NCI-H510A (cell line): ENCODE data around the gene CDK15.
A peak's percentile ranks its signal among the peaks of the same experiment; 100 is the strongest.

Experiments
- DNase-seq: peaks from one replicate; lab custom pipeline; 2025; lab: John Stamatoyannopoulos, UW

The CDK15 gene

GRCh38 chr2:201908901-201909300, 102.6 kb downstream of the CDK15 start:
- DNase-seq, result no peak

DNA sequence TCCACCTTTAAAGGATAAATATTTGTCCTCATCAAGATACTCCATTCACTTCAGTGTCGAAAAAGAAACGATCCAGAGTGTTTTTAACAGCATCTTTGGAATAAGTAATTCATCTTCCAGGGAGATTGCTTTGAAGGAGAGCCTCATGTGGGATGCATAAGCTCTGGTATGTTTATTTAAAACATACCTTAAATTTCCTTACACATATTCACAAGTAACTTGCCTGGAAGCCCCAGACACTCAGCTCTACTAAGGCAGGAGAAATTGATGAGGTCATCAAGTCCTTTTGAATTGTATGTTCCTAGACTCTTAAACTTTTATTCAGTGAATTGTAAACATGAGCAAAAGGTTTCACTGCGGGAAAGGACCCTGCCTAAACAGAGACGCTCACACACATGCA, 103.0 kb downstream of the CDK15 start:
- DNase-seq, result no peak

DNA sequence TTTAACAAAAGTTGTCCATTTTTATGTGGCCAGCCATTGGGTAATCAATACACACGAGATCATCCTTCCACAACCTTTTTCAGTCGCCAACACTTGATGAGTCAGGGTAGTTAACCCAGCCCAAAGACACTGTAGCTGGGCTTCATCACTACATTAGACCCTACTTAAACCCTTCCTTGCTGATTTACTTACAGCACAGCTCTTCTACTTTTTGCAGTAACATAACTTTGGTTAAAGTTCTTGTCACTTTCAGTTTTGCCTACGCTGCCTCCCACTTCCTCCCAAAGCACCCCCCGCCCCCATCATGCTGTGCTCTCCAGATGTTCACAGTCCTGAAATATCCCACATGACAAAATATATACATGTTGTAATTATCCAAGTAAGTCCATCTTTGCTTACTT, 103.6 kb downstream of the CDK15 start:
- no peak for DNase-seq

- no peak for DNase-seq
These were observed 105.0 kb downstream of the CDK15 start for GRCh38 chr2:201911372-201911771.

- DNase-seq, result no peak
These were observed 106.9 kb downstream of the CDK15 start for GRCh38 chr2:201913201-201913600.

DNA sequence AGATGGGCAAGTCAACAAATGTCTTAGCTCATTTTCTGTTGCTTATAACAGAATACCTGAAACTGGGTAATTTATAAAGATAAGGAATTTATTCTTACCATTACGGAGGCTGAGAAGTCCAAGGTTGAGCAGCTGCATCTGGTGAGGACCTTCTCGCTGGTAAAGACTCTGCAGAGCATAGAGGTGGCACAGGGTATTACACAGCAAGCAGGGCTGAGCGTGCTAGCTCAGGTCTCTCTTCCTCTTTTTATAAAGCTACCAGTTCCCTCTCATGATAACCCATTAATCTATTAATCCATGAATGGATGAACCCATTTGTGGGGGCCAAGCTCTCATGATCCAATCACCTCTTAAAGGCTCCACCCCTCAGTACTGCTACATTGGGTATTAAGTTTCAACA, 109.1 kb downstream of the CDK15 start:
- no peak for DNase-seq

DNA sequence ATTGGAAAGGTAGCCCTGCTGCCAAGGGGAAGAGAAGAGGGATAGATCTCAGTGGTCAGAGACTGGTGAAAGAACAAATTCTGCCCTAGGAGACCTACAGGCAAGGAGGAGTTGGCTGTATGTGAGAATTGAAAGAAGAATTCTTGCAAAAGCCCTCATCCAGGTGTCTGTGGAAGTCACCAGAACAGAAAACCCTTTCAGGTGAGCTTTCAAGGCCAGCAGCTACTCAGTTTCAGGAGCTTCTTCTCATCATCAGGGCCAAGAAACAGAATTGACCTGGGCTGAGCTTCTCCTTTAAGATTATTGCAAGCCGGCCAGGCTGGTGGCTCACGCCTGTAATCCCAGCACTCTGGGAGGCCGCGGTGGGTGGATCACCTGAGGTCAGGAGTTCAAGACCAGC, 110.2 kb downstream of the CDK15 start:
- no peak for DNase-seq

DNA sequence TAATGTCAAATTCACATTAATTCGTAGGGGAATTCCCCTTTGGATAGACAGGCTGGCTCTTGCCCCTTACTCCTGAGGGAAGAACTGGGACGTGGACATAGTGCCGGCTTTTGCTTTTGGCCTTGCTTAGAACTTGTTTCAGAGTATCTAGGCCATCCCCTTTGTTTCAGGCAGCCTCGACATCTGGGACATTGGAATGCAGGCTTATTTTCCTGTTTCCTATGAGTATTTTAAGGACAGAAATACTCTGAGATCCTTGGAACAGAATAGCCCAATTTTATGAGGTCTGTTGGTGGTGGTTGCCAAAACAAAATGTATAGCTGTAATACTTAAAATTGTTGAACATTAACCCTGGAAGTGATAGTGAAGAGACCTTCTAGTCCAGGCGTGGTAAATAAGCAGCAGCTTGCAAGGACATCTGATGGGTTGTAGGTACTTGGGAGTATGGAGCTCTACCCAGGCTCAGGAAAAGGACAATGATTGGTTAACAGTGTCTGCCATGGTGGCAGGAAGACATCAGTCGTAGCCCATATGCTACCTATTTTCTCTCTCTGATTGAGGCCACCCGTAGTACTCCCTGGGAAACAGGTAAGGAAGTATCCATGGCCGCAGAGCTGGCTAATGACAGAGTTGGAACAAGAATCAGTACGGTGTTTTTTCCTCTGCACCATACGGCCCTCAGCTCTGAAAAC, 112.4 kb downstream of the CDK15 start:
- DNase-seq, result no peak

GRCh38 chr2:201919308-201919634, 112.9 kb downstream of the CDK15 start:
- DNase-seq, result no peak

GRCh38 chr2:201923436-201924328, 117.3 kb downstream of the CDK15 start:
- no peak for DNase-seq

- no peak for DNase-seq
These were observed 118.1 kb downstream of the CDK15 start for GRCh38 chr2:201924453-201924852.

DNA sequence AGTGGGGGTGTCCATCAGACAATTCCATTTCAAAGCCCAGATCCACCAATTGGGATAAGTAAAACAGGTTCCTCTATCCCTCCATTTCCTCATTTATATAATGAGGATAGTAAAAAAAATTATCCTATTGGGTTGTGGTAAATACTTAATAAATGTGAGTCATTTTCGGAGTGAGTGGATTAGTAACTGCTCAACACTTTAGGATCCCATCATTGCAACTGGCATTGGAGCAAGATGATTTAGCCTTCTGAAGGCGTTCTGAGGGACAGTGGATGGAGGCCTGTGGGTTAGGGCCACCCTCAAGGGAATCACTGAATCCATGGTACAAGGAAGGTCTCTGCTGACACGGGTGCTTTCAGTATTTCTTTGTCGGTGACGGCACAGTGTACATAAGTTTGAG, 118.7 kb downstream of the CDK15 start:
- no peak for DNase-seq

GRCh38 chr2:201926067-201926466, 119.7 kb downstream of the CDK15 start:
- no peak for DNase-seq

- no peak for DNase-seq
These were observed 122.0 kb downstream of the CDK15 start for GRCh38 chr2:201928363-201928762.

GRCh38 chr2:201929281-201930026, 123.1 kb downstream of the CDK15 start:
- peak; percentile 47 for DNase-seq

DNA sequence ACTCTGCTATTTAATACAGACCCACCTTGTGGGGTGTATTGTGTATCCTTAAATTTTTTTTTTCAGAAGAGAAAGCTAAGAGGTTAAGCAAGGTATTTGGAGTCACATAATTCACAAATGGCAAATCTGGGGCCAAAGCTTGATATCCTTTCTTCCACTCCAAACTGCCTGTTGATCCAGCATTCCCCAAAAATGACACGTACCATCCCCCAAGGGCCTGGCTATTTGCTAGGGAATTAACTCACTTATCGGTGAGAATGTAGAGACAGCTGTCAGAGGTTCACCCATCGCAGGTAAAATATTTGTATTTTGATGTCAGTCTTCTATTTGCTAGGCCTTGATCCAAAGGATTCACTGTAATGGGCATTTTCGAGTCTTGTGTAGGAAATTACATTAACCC, 123.7 kb downstream of the CDK15 start:
- no peak for DNase-seq

DNA sequence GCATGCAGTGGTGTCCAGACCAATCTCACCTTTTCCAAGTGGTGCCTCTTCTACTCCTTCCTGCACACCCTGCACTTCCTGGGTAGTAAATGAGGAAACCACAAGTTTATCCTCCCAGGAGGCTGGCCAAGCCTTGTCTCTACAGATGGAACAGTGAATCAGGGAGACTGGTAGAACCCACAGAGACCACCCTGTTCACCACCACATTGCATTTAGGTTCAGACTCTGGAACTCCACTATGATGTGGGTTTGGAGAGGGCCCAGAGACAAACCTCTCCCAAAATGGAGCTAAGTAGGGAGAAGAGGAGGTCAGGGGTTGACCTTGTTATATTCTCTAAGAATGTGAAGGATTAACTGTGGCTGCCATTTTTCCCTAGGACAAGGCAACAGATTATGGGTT, 124.5 kb downstream of the CDK15 start:
- no peak for DNase-seq

GRCh38 chr2:201931475-201931874, 125.1 kb downstream of the CDK15 start:
- DNase-seq, result no peak

- DNase-seq, result no peak
These were observed 125.6 kb downstream of the CDK15 start for GRCh38 chr2:201931951-201932350.

DNA sequence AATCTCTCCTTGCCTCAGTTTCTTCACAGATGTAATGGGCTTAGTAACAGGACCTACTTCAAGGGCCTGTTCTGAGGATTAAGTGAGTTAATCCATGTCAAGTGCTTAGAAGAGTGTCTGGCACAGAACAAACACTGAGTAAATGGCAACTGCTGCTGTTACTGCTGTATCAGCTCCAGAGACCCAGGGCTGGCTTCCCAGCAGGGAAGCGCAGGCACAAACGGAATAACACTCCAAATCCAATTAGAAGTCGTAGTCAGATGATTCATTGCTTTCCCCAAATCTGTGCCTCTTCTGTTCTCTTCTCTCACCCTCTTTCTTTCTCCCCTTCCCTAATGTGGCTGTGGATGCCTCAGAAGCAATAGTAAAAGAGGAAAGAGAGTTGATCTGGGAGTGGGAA, 126.2 kb downstream of the CDK15 start:
- DNase-seq, result peak; percentile 18

DNA sequence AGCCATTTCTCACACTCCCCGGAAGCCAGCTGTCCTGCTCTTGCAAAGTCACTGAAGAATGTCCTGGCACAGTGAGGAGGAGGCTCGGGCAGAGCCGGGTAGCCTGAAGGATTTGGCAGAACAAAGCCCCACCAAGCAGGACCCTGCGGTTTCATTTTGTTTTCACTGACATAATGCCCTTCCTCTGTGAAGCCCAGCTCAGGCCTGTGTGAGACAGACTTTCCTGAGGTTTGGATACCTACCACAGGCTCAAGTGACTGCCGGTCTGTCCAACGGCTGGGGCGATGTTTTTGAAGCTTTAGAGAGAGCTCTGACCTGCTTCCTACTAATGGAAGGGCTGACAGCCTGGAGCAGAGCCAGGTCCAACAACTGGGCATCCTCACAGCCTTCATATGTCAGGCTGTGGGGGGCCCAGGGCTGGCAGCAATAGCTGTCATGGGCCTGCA, 127.5 kb downstream of the CDK15 start:
- DNase-seq, result no peak

DNA sequence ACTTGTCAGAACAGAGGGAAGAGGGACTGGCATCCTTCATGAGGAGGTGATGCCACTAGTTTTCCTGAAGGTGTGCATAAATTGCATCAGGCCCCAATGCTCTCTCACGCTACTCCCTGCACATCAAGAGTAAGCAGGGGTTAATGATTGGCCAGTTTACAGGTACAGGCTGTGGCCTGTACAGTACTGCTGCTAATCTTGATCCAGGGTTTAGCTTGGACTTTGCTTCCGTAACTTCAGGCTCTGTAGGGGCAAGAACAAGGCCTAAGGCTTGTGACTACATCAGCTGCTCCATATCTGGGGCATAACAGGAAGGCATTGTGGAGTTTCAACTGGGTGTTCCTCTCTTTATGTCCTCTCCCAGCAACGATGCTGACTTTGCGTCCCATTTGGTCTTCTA, 130.5 kb downstream of the CDK15 start:
- no peak for DNase-seq

GRCh38 chr2:201937343-201937742, 131.0 kb downstream of the CDK15 start:
- no peak for DNase-seq
